CD4-positive, CD25-positive, alpha-beta regulatory T cell (primary cell): ENCODE results near the gene PDLIM7. TPM values are rescaled to one million over a fixed set of nuclear protein-coding genes. Genes with fewer than 3 reads are reported as not detected.

Experiments used
- ATAC-seq, 2 donors: fragments of 150-1000 bp; cut with Tn5 transposase; one replicate each; pipeline ENCODE4 v1.10.0; 2021; ENCODE audit warnings: low read depth in 2 of 2, moderate number of reproducible peaks in 2 of 2, moderate library complexity in 1 of 2
- DNase-seq, 3 donors: peaks; one replicate each; pipeline versions ENCODE4 v3.0.0 to v3.0.0-alpha.2; 2012 to 2022; ENCODE audit warnings: mixed read lengths in 1 of 3
- H3K27ac ChIP-seq: one replicate; pipeline ENCODE4 v1.7.0; 2013; ENCODE audit warnings: mild to moderate bottlenecking, low read length; ENCODE audit not compliant: insufficient read depth, poor library complexity, severe bottlenecking
- H3K27me3 ChIP-seq: one replicate; pipeline ENCODE4 v1.7.0; 2013; ENCODE audit warnings: low read length; ENCODE audit not compliant: control insufficient read depth, insufficient read depth
- H3K36me3 ChIP-seq: one replicate; pipeline ENCODE4 v1.7.0; 2013; ENCODE audit warnings: mild to moderate bottlenecking, low read length, moderate library complexity; ENCODE audit not compliant: control insufficient read depth, insufficient read depth
- H3K4me1 ChIP-seq: 2 replicates; pipeline ENCODE4 v1.7.0; 2013; ENCODE audit warnings: mild to moderate bottlenecking, low read length; ENCODE audit not compliant: insufficient read depth, control insufficient read depth, poor library complexity, severe bottlenecking
- H3K4me3 ChIP-seq: one replicate; pipeline ENCODE4 v1.7.0; 2013; ENCODE audit warnings: low read depth, mild to moderate bottlenecking, low read length, moderate library complexity
- H3K9me3 ChIP-seq, 2 experiments: 1 replicate in 1 of 2; 2 replicates in 1 of 2; pipeline ENCODE4 v1.7.0; 2013; ENCODE audit warnings: low read length in 2 of 2, mild to moderate bottlenecking in 1 of 2, moderate library complexity in 1 of 2; ENCODE audit not compliant: control insufficient read depth in 2 of 2
- H3K27ac Mint-ChIP-seq, 3 donors: one replicate each; pipeline ENCODE4 v1.8.0; 2020 to 2022; ENCODE audit warnings: mild to moderate bottlenecking in 3 of 3, mixed read lengths in 3 of 3, moderate library complexity in 2 of 3
- H3K27me3 Mint-ChIP-seq: one replicate; pipeline ENCODE4 v1.8.0; 2022; ENCODE audit warnings: mild to moderate bottlenecking, mixed read lengths
- H3K36me3 Mint-ChIP-seq: one replicate; pipeline ENCODE4 v1.8.0; 2020; ENCODE audit warnings: mixed read lengths
- H3K4me1 Mint-ChIP-seq, 4 donors: one replicate each; pipeline ENCODE4 v1.8.0; 2020 to 2022; ENCODE audit warnings: mixed read lengths in 4 of 4, mild to moderate bottlenecking in 1 of 4
- H3K4me3 Mint-ChIP-seq, 4 donors: one replicate each; pipeline ENCODE4 v1.8.0; 2020 to 2022; ENCODE audit warnings: mild to moderate bottlenecking in 4 of 4, mixed read lengths in 4 of 4, moderate library complexity in 3 of 4
- H3K9me3 Mint-ChIP-seq, 7 donors: one replicate each; pipeline ENCODE4 v1.8.0; 2020 to 2022; ENCODE audit warnings: mixed read lengths in 7 of 7, mild to moderate bottlenecking in 3 of 7, moderate library complexity in 2 of 7
- polyA plus RNA-seq, 4 donors: library from polyadenylated mRNA; unstranded; fragments of 300-500 nt; fragmentation: Illumina TruSeq; gene quantifications; one replicate each; pipeline ENCODE4 v1.2.3, GENCODE V29; 2021
- total RNA-seq: library from RNA; stranded (reverse); gene quantifications from one replicate; pipeline ENCODE4 v1.2.3, GENCODE V29; 2022

The PDLIM7 gene
- total and polyA plus RNA-seq, 5 donors from 2014 or later, result 1.6 to 7.8 (median 2.5) TPM

DNA sequence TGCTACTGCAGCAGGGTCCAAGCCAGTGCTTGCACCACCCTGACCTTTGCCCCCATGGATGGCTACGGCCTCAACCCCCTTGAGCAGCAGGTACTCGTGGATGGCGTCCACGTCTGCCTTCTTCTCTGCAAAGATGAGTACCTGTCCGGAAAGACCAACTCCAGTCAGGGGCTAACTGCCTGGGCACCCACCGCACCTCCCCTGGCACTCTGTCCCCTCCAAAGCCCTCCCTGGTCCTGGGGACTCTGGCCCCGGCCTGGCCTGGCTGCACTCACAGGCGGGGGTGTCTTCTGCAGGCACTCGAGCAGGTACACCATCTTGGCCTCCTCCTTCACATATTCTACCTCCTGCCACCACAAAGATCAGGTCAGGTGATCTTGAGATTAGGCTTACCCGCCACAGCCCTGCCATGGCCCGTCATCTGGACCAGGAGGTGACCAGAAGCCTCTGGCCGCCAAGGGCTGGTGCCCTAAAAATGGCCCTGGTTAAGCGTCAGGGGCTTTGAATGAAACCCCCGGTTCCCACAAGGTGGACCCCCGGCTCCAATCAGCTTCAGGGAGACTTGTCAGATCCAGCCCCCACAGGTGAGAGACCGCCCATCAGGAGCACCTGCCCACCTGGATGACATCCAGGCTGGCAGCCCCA lies 15.5 kb upstream of the PDLIM7 start:
- Mint-ChIP-seq H3K9me3 (peaks cover 0 to 2% (median 0%) of the 10 kb centered on the region in 7 donors), H3K27me3 (no peaks in the 10 kb centered on the region), H3K4me1 (peaks cover 0 to 37% (median 19%) of the 10 kb centered on the region in 4 donors), H3K4me3 (peak overlapping the region in 2 of 4 donors; percentile 36 to 82), H3K27ac (peak overlapping the region in 1 of 3 donors; percentile 36), H3K36me3 (peaks cover 35% of the 10 kb centered on the region)
- Histone ChIP-seq H3K9me3 (no peaks in the 10 kb centered on the region), H3K4me1 (peaks cover 18% of the 10 kb centered on the region), H3K36me3 (peaks cover 46% of the 10 kb centered on the region), H3K27me3 (no peaks in the 10 kb centered on the region), H3K4me3 (no peak overlapping the region), H3K27ac (no peak overlapping the region)
- ATAC-seq (no peak), DNase-seq (no peak)

DNA sequence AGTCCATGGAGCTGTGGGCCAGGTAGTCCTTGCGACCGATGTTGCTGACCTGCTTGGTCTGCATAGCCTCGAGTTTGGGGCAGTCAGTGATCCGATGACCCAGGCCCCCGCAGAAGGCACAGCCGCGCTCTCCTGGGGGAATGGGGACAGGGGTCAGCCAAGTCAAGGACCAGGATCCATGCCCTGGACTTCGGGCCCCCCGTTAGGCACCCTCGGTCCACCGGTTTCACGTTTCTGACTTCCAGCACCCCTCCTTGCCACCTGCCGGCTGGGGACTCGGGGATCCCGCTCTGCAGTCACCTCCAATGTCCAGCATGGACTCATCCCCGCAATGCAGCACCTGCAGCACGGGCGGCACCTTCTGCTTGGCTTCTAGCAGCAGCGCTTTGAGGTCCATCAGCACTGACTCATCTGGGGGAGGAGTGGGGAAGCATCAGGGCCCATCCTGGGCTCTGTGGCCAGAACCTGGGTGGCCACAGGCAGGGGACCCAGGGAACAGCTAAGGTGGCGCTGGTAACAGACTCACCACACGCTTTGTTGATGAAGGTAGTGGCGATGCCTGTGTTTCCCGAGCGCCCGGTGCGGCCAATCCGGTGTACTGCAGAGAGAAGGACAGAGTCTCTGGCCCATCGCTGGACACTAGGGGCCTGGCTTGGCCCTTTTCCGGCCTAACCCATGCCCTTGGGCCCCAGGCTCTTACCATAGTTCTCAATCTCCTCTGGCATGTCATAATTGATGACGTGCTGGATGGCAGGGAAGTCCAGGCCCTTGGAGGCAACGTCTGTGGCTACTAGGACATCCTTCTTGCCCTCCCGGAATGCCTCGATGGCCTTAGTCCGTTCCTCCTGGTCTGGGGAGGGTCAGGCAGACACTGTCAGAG lies 14.6 kb upstream of the PDLIM7 start:
- peaks cover 46% of the 10 kb centered on the region for H3K36me3 ChIP-seq

GRCh38 chr5:177511181-177511580 lies 13.8 kb upstream of the PDLIM7 start:
- H3K4me3 Mint-ChIP-seq, result peak overlapping the region in 2 of 4 donors; percentile 67 to 73
- no peak overlapping the region for H3K4me3 ChIP-seq
- no peaks in the 10 kb centered on the region for H3K27me3 Mint-ChIP-seq
- H3K36me3 ChIP-seq, result peaks cover 46% of the 10 kb centered on the region
- H3K9me3 Mint-ChIP-seq, result no peaks in the 10 kb centered on the region
- DNase-seq (no peak), ATAC-seq (no peak)
- H3K27ac ChIP-seq, result no peak overlapping the region
- H3K27ac Mint-ChIP-seq, result peak overlapping the region in 1 of 3 donors; percentile 67
- peaks cover 0 to 27% (median 12%) of the 10 kb centered on the region in 4 donors for H3K4me1 Mint-ChIP-seq
- no peaks in the 10 kb centered on the region for H3K27me3 ChIP-seq
- H3K36me3 Mint-ChIP-seq, result peaks cover 30% of the 10 kb centered on the region
- H3K9me3 ChIP-seq, result no peaks in the 10 kb centered on the region
- peaks cover 13% of the 10 kb centered on the region for H3K4me1 ChIP-seq

More for the DNA sequence above, 14.6 kb upstream of the PDLIM7 start:
- H3K4me1 ChIP-seq, result peaks cover 15% of the 10 kb centered on the region
- Mint-ChIP-seq H3K27ac (no peak overlapping the region), H3K4me3 (peak overlapping the region in 1 of 4 donors; percentile 67), H3K9me3 (peaks cover 0 to 2% (median 0%) of the 10 kb centered on the region in 7 donors), H3K36me3 (peaks cover 34% of the 10 kb centered on the region), H3K4me1 (peaks cover 0 to 34% (median 15%) of the 10 kb centered on the region in 4 donors), H3K27me3 (no peaks in the 10 kb centered on the region)
- no peak overlapping the region for H3K27ac ChIP-seq
- ATAC-seq, result no peak
- no peak for DNase-seq
- H3K4me3 ChIP-seq, result no peak overlapping the region
- no peaks in the 10 kb centered on the region for H3K9me3 ChIP-seq
- no peaks in the 10 kb centered on the region for H3K27me3 ChIP-seq

GRCh38 chr5:177510567-177511053 lies 13.2 kb upstream of the PDLIM7 start:
- peaks cover 28% of the 10 kb centered on the region for H3K36me3 Mint-ChIP-seq
- Histone ChIP-seq H3K4me1 (peaks cover 7% of the 10 kb centered on the region), H3K4me3 (no peak overlapping the region), H3K9me3 (no peaks in the 10 kb centered on the region), H3K36me3 (peaks cover 46% of the 10 kb centered on the region), H3K27me3 (no peaks in the 10 kb centered on the region), H3K27ac (no peak overlapping the region)
- DNase-seq (no peak), ATAC-seq (peak in 1 of 2 donors; percentile 32)
- H3K27me3 Mint-ChIP-seq, result no peaks in the 10 kb centered on the region
- H3K9me3 Mint-ChIP-seq, result no peaks in the 10 kb centered on the region
- peaks cover 0 to 21% (median 9%) of the 10 kb centered on the region in 4 donors for H3K4me1 Mint-ChIP-seq
- no peak overlapping the region for H3K27ac Mint-ChIP-seq
- peak overlapping the region in 2 of 4 donors; percentile 39 to 67 for H3K4me3 Mint-ChIP-seq

- Histone ChIP-seq H3K9me3 (no peaks in the 10 kb centered on the region), H3K27me3 (no peaks in the 10 kb centered on the region), H3K27ac (no peak overlapping the region), H3K4me1 (peaks cover 2% of the 10 kb centered on the region), H3K4me3 (no peak overlapping the region), H3K36me3 (peaks cover 41% of the 10 kb centered on the region)
- peaks cover 22% of the 10 kb centered on the region for H3K36me3 Mint-ChIP-seq
- DNase-seq (no peak), ATAC-seq (no peak)
- H3K9me3 Mint-ChIP-seq, result no peaks in the 10 kb centered on the region
- H3K4me3 Mint-ChIP-seq, result no peak overlapping the region
- H3K4me1 Mint-ChIP-seq, result peaks cover 0 to 16% (median 4%) of the 10 kb centered on the region in 4 donors
- H3K27ac Mint-ChIP-seq, result peak overlapping the region in 1 of 3 donors; percentile 48
- no peaks in the 10 kb centered on the region for H3K27me3 Mint-ChIP-seq
These were observed 12.7 kb upstream of the PDLIM7 start for GRCh38 chr5:177509991-177510566.

GRCh38 chr5:177509381-177509951 lies 12.1 kb upstream of the PDLIM7 start, which contains the start of gene DOK3:
TSS of gene DOK3 (minus strand) at chr5:177509826. CDS start at chr5:177509540, 286 bp downstream.
- no peaks in the 10 kb centered on the region for H3K4me1 ChIP-seq

GRCh38 chr5:177508837-177509236 lies 11.4 kb upstream of the PDLIM7 start:
- Mint-ChIP-seq H3K4me1 (peaks cover 0 to 8% (median 2%) of the 10 kb centered on the region in 4 donors), H3K9me3 (no peaks in the 10 kb centered on the region), H3K4me3 (no peak overlapping the region), H3K27ac (no peak overlapping the region), H3K36me3 (peaks cover 20% of the 10 kb centered on the region), H3K27me3 (no peaks in the 10 kb centered on the region)
- Histone ChIP-seq H3K27me3 (no peaks in the 10 kb centered on the region), H3K4me1 (no peaks in the 10 kb centered on the region), H3K4me3 (no peak overlapping the region), H3K9me3 (no peaks in the 10 kb centered on the region), H3K36me3 (peaks cover 30% of the 10 kb centered on the region), H3K27ac (no peak overlapping the region)
- no peak for ATAC-seq
- DNase-seq, result no peak

More at GRCh38 chr5:177509381-177509951, 12.1 kb upstream of the PDLIM7 start, which contains the start of gene DOK3:
- Histone ChIP-seq H3K4me3 (no peak within 1 kb of the TSS), H3K27me3 (no peaks in the 10 kb centered on the region), H3K9me3 (no peaks in the 10 kb centered on the region), H3K36me3 (peaks cover 35% of the 10 kb centered on the region), H3K27ac (no peak within 1 kb of the TSS)
- no peaks in the 10 kb centered on the region for H3K27me3 Mint-ChIP-seq
- no peak for DNase-seq
- peaks cover 22% of the 10 kb centered on the region for H3K36me3 Mint-ChIP-seq
- H3K4me1 Mint-ChIP-seq, result peaks cover 0 to 11% (median 3%) of the 10 kb centered on the region in 4 donors
- no peaks in the 10 kb centered on the region for H3K9me3 Mint-ChIP-seq
- peak within 1 kb of the TSS in 1 of 3 donors; percentile 48 for H3K27ac Mint-ChIP-seq
- H3K4me3 Mint-ChIP-seq, result no peak within 1 kb of the TSS
- ATAC-seq, result no peak
